ENCODE results near the gene MIAT. TPM values are rescaled to one million over a fixed set of nuclear protein-coding genes. Genes with fewer than 3 reads are reported as not detected.

Gene MIAT
- total RNA-seq, 1 donor from 2014 or later = 7.0 TPM

GRCh38 chr22:26725012-26725676 is 67.8 kb downstream of the MIAT start:
- Mint-ChIP-seq H3K27ac (no peak overlapping the region), H3K4me1 (no peaks in the 10 kb centered on the region), H3K36me3 (peaks cover 24% of the 10 kb centered on the region), H3K27me3 (ENCODE audit: low read depth) (no peaks in the 10 kb centered on the region), H3K9me3 (peaks cover 5% of the 10 kb centered on the region), H3K4me3 (no peak overlapping the region)
- TF ChIP-seq, protein P1, sequence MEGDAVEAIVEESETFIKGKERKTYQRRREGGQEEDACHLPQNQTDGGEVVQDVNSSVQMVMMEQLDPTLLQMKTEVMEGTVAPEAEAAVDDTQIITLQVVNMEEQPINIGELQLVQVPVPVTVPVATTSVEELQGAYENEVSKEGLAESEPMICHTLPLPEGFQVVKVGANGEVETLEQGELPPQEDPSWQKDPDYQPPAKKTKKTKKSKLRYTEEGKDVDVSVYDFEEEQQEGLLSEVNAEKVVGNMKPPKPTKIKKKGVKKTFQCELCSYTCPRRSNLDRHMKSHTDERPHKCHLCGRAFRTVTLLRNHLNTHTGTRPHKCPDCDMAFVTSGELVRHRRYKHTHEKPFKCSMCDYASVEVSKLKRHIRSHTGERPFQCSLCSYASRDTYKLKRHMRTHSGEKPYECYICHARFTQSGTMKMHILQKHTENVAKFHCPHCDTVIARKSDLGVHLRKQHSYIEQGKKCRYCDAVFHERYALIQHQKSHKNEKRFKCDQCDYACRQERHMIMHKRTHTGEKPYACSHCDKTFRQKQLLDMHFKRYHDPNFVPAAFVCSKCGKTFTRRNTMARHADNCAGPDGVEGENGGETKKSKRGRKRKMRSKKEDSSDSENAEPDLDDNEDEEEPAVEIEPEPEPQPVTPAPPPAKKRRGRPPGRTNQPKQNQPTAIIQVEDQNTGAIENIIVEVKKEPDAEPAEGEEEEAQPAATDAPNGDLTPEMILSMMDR (IDR thresholded peaks at IDR 0.05; ENCODE audit: unreplicated experiment) = no peak
- DNase-seq (ENCODE audit: low spot score in 2 of 2, unreplicated experiment in 2 of 2) = no peak

Other genes starting within 250 kb of the MIAT start
- 1.9 to 2.6 TPM (median 2.5 TPM) in 3 replicates for gene ASPHD2, start 228.3 kb upstream of the MIAT start, total RNA-seq
- 54.1 to 55.9 TPM (median 55.6 TPM) in 3 replicates for gene HPS4, start 173.8 kb upstream of the MIAT start, total RNA-seq
- 23.5 to 25.2 TPM (median 24.1 TPM) in 3 replicates for gene SRRD, start 173.7 kb upstream of the MIAT start, total RNA-seq
- 36.4 to 39.3 TPM (median 37.9 TPM) in 3 replicates for gene TFIP11, start 145.1 kb upstream of the MIAT start, total RNA-seq
- 17.2 to 19.4 TPM (median 18.5 TPM) in 3 replicates for gene TPST2, start 67.5 kb upstream of the MIAT start, total RNA-seq
- not detected in 3 replicates for gene CRYBB1, start 39.6 kb upstream of the MIAT start, total RNA-seq
- not detected in 3 replicates for gene CRYBA4, start 35.6 kb upstream of the MIAT start, total RNA-seq

All from mesothelial cell of epicardium (in vitro differentiated cells).